ENCODE results near the gene SNAP91. TPM values are rescaled to one million over a fixed set of nuclear protein-coding genes. Genes with fewer than 3 reads are reported as not detected.

SNAP91 gene
- total and polyA plus RNA-seq, 2 donors (not counting 1 experiment from before 2014, with no cell fraction given) = not detected

- Mint-ChIP-seq H3K27me3 (no peaks in the 10 kb centered on the region), H3K4me3 (no peak overlapping the region), H3K9me3 (ENCODE audit: insufficient read depth) (no peaks in the 10 kb centered on the region), H3K27ac (no peak overlapping the region), H3K4me1 (no peaks in the 10 kb centered on the region)
- no peak overlapping the region for H3K4me3 ChIP-seq (ENCODE audit: control extremely low read depth in 1 of 5, extremely low read depth in 1 of 5, insufficient read depth in 1 of 5, low read depth in 2 of 5, low read length in 4 of 5)
- H2AFZ ChIP-seq (ENCODE audit: insufficient read depth, low read depth, low read length, poor library complexity, severe bottlenecking) = no peak overlapping the region
- H3K79me2 ChIP-seq (ENCODE audit: control insufficient read depth, insufficient read depth, low read length) = no peaks in the 10 kb centered on the region
- H3K4me2 ChIP-seq (replicated peaks; ENCODE audit: low read depth, low read length, poor library complexity, severe bottlenecking) = no peak overlapping the region
- no peak overlapping the region for H3K27ac ChIP-seq (ENCODE audit: low read length in 2 of 2)
- ATAC-seq (ENCODE audit: low read depth) (no peak), DNase-seq (no peak)
- H3K9me3 ChIP-seq (ENCODE audit: control extremely low read depth in 1 of 3, control insufficient read depth in 2 of 3, insufficient read depth in 1 of 3, low read length in 2 of 3) = no peaks in the 10 kb centered on the region
- no peak overlapping the region for H3K9ac ChIP-seq (ENCODE audit: low read length)
- H3K27me3 ChIP-seq (replicated peaks in 1 of 4; ENCODE audit: control extremely low read depth in 1 of 4, control insufficient read depth in 3 of 4, insufficient read depth in 4 of 4, low read length in 3 of 4) = no peaks in the 10 kb centered on the region
- H3K4me1 ChIP-seq (ENCODE audit: control insufficient read depth in 2 of 2, insufficient read depth in 2 of 2, low read length in 2 of 2) = no peaks in the 10 kb centered on the region
- CTCF ChIA-PET = interaction anchor here (0.8 kb wide), 1 partner anchor 1714 kb away, joined by 3 read pairs; no protein-coding TSS in a partner anchor
- POLR2A ChIA-PET = no interaction called here
- H3K36me3 ChIP-seq (replicated peaks in 1 of 2; ENCODE audit: control extremely low read depth in 1 of 2, control insufficient read depth in 1 of 2, extremely low read depth in 1 of 2, insufficient read depth in 2 of 2, low read length in 1 of 2) = no peaks in the 10 kb centered on the region
- TF ChIP-seq CTCF (IDR thresholded peaks at IDR 0.05) (no peak), EZH2 (IDR thresholded peaks at IDR 0.05; ENCODE audit: borderline replicate concordance, insufficient read depth, low read depth, low read length, poor library complexity, severe bottlenecking) (no peak)
- intact Hi-C loops (cut with micrococcal nuclease) = no loop called here
- WGBS (ENCODE audit: insufficient coverage) = no CpG with 5 or more reads among the region's 2 CpGs
- H4K20me1 ChIP-seq (ENCODE audit: control insufficient read depth, insufficient read depth, low read length, poor library complexity, severe bottlenecking) = no peaks in the 10 kb centered on the region
Observed at GRCh38 chr6:83609248-83609647, 99.7 kb downstream of the SNAP91 start.

- TF ChIP-seq CTCF (IDR thresholded peaks at IDR 0.05) (no peak), EZH2 (IDR thresholded peaks at IDR 0.05; ENCODE audit: borderline replicate concordance, insufficient read depth, low read depth, low read length, poor library complexity, severe bottlenecking) (no peak)
- Histone ChIP-seq H3K79me2 (ENCODE audit: control insufficient read depth, insufficient read depth, low read length) (no peaks in the 10 kb centered on the region), H3K9ac (ENCODE audit: low read length) (no peak overlapping the region), H3K4me1 (ENCODE audit: control insufficient read depth in 2 of 2, insufficient read depth in 2 of 2, low read length in 2 of 2) (no peaks in the 10 kb centered on the region), H3K4me3 (ENCODE audit: control extremely low read depth in 1 of 5, extremely low read depth in 1 of 5, insufficient read depth in 1 of 5, low read depth in 2 of 5, low read length in 4 of 5) (no peak overlapping the region), H3K36me3 (replicated peaks in 1 of 2; ENCODE audit: control extremely low read depth in 1 of 2, control insufficient read depth in 1 of 2, extremely low read depth in 1 of 2, insufficient read depth in 2 of 2, low read length in 1 of 2) (no peaks in the 10 kb centered on the region), H2AFZ (ENCODE audit: insufficient read depth, low read depth, low read length, poor library complexity, severe bottlenecking) (no peak overlapping the region), H3K27me3 (replicated peaks in 1 of 4; ENCODE audit: control extremely low read depth in 1 of 4, control insufficient read depth in 3 of 4, insufficient read depth in 4 of 4, low read length in 3 of 4) (no peaks in the 10 kb centered on the region), H3K27ac (ENCODE audit: low read length in 2 of 2) (no peak overlapping the region), H3K4me2 (replicated peaks; ENCODE audit: low read depth, low read length, poor library complexity, severe bottlenecking) (no peak overlapping the region), H4K20me1 (ENCODE audit: control insufficient read depth, insufficient read depth, low read length, poor library complexity, severe bottlenecking) (no peaks in the 10 kb centered on the region), H3K9me3 (ENCODE audit: control extremely low read depth in 1 of 3, control insufficient read depth in 2 of 3, insufficient read depth in 1 of 3, low read length in 2 of 3) (no peaks in the 10 kb centered on the region)
- DNase-seq = no peak
- no peak for ATAC-seq (ENCODE audit: low read depth)
- Mint-ChIP-seq H3K9me3 (ENCODE audit: insufficient read depth) (no peaks in the 10 kb centered on the region), H3K27ac (no peak overlapping the region), H3K4me3 (no peak overlapping the region), H3K27me3 (no peaks in the 10 kb centered on the region), H3K4me1 (no peaks in the 10 kb centered on the region)
- ChIA-PET POLR2A (no interaction called here), CTCF (no interaction called here)
- no CpG with 5 or more reads among the region's 1 CpG for WGBS (ENCODE audit: insufficient coverage)
- intact Hi-C loops (cut with micrococcal nuclease) = no loop called here
Observed at GRCh38 chr6:83605517-83605916, 103.4 kb downstream of the SNAP91 start.
